ENCODE measurements around the gene ZFR.
"Not testable (repeated sequence)": the region's sequence is repeated elsewhere in the genome, so short reads cannot be mapped to it uniquely, and the experiment has no call there.

Gene ZFR

DNA sequence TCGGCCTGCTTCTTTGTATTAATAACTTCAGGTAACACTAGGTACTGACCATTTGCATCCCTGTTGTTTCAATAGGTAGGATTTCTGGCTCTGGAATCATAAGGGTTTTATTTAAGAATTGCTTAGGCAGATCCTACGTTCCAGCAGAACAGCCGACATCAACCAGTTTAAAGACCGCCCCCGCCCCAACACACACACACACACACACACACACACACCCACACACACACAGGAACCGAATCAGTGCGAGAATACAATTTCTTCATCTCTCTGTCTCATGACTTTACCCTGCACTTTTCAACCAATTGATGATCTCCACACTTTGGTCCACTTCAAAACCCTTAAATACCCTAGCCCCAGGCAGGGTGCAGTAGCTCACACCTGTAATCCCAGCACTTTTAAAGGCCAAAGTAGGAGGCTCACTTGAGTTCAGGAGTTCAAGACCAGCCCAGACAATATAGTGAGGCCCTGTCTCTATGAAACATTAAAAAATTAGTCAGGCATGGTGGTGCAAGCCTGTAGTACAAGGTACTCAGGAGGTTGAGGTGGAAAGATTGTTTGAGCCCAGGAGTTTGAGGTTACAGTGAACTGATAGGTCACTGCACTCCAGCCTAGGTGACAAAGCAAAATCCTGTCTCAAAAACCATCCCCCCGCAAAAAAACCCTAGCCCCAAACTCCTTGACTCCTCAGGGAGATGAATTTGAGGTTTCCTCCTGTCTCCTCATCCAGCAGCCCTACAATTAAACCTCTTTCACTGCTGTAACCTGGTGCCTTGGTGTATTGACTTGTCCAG is 129.1 kb downstream of the ZFR start:
- FAIRE-seq = no peak

DNA sequence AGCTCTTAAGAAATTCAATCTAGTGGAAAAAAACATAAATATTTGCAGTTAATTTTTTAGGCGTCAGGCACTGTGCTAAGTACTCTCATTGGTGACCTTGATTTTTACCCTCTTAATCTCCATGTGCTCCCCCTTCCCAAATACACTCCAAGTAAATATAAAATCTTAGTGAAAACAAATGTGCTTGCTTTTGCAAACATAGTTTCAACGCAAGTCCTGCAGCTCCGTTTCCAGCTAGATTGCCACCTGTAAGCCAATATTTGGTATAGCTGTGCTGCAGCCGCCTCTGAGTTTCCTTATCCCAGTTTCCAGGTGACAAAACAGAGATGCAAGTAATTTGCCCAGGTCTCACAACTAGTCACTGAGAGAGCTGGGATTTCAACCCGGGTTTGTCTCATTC is 129.9 kb downstream of the ZFR start:
- no peak for FAIRE-seq

DNA sequence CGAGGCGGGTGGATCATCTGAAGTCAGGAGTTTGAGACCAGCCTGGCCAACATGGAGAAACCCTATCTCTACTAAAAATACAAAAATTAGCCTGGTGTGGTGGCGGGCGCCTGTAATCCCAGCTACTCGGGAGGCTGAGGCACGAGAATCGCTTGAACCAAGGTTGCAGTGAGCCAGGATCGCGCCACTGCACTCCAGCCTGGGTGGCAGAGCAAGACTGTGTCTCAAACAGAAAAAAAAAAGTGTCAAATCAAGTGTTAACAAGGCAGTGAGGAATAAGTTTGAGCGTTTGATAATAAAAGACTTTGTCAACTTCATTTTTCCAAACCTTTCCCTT is 130.4 kb downstream of the ZFR start:
- not testable (repeated sequence) for FAIRE-seq

DNA sequence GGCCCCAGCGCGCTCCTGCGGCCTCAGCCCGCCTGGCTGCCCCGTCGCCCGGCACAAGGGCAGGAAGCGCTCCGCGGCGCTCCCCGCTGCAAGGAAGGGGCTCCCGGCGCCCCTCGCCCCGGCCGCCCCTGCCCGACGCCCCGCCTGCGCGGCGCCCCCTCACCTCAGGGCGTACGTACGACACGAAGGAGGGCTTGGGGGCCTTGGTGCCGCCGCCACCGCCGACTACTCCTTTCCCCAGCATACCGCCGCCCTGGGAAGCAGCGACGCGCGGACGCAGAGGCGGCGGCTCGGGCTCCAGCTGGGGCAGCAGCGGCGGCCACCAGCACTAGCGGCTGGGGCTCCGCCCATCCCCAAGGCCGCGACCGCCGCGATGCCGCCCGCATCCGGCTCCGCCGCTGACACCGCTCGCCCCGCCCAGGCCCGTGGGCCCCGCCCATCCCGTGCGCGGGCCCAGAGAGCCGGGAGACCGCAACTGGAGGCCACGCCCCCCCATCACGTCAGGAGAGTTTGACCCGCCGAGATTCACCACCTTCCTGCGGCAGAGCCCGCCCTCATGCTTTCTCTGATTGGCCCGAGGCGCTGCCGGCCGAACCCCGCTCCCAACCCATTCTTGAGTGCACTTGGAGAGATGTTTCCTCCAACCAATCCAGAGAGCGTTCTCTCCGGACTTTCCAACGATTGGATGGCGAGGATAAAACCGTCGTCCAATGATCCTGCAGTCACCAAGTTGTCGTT is 131.8 kb downstream of the ZFR start, which contains the start of gene MTMR12:
TSS of gene MTMR12 (minus strand) at position 345 of the 738 bp plus-strand sequence. CDS start at position 244, 101 bp downstream.
- FAIRE-seq = peak; percentile 93

DNA sequence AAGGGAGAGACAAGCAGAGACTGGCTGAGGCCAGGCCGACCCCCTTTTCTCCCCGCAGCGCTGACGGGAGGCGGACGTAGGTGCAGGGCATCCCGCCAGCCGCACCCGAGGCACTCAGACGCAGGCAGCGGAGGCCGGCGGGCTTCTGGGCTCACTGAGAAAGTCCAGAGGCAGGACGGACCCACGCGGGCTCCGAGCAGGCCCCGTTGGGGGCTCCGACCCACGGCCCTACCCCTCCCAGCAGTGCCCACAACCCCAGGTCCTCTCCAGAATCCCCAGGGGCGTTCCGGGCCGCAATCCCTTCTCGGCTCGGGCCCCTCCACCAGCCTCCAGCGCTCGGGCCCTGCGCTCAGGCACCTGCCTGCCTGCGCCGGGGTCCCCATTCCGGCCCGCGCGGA is 132.3 kb downstream of the ZFR start:
- FAIRE-seq = no peak

DNA sequence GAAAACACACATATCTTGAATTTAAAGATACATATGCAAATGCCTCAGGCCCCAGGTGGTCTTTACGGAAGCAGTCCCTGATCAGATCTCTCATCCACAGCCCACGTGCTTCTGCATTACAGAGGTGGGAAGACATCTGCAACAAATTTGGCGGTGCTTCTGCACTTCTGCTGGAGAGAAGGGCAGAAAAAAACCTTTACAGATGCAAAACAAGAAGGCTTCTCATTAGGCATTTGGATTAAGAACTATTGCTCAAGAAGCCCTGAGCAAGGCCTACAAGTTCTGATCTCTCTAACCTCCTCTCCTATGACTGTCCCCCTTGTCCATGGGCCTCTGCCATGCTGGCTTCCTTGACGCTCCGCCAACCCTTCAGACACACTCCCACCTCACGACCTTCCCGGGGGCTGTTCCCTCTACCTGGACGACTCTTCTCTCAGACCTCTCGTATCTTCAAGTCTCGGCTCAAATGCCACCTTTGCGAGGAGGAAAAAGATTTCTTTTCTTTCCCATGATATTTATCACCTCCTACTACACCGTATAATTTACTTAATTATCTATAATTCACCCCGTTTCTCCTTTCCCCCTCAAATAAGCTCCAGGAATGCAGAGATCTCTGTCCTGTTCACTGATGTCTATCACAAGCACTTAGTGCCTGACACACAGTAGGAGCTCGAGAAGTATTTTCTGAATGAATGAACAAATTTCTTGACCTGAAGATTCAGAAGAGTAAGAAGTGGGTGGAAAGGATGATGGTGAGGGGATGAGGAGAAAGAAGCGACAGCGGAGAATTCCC is 132.9 kb downstream of the ZFR start:
- FAIRE-seq = no peak

DNA sequence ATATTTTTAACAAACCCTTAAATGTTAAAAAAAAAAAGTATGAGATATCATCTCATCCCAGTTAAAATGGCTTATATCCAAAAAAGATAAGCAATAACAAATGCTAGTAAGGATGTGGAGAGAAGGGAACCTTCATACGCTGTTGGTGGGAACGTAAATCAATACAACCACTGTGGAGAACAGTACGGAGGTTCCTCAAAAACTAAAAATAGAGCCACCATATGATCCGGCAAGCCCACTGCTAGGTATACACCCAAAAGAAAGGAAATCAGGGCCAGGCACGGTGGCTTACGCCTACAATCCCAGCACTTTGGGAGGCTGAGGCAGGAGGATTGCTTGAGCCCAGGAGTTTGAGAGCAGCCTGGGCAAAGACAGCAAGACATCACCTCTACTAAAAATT is 134.8 kb downstream of the ZFR start:
- FAIRE-seq = no peak

DNA sequence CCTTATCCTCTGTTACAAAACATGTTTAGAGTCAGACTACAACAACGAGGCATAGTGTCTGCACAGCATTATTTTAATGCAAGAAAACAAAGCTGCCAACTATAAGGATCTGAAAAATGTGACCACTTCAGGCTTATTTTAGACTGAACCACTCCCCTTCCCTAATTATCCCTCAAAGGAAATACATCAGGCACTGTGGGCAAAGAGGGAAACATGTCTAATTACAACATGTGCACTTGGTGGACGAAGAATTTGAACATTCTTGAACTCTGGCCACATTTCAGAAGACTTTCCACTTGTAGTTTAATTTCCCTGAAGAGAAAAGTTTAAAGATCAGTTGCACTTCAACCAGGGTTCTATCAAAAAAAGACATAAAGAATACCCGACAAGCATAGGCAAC is 135.6 kb downstream of the ZFR start:
- FAIRE-seq = no peak

DNA sequence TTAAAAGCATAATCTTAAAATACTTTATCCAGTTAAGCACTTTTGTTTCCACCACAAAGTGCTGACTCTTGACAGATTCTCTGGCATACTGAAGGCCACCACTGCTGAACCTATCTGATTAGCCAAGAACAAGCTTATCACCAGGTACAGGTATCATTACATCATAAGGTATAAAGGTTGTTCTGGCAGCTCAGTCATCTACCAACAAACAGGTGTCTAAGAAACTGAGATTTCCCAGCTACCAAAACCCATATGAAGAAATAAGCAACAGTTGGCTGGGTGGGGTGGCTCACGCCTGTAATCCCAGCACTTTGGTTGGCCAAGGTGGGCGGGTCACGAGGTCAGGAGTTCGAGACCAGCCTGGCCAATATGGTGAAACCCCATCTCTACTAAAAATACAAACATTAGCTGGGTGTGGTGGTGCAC is 136.8 kb downstream of the ZFR start:
- no peak for FAIRE-seq

DNA sequence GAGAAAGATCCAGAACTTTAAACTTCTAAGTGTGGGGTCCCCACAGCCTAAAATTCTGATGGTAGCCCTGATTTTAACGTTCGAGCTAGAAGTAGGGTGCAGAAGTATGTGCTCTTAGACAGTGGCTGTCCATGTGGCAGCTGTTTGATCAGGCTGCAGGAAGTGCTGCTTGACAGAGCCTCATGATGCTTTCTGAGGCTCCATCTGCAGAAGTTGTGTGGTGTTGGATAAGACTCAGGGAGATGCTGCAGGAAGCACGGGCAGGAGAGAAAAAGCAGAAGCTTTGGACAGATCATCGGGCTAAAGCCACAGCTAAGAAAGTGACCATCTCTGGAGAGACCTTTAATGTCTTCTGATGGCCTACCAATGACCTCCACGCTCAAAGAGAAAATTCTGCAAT is 139.9 kb downstream of the ZFR start:
- no peak for FAIRE-seq

Data from TTC549 (cell line).